GM12878 (cell line): ENCODE measurements around the gene METAP1D.

Experiments
- CTCF ChIP-seq, 3 experiments: IDR thresholded peaks in 2 of 3; conservative IDR thresholded peaks in 1 of 3; 2 replicates each; pipeline ENCODE4 v1.5.1; 2011; ENCODE audit warnings: low read depth in 3 of 3, low read length in 3 of 3, mild to moderate bottlenecking in 3 of 3, control low read depth in 2 of 3, moderate library complexity in 2 of 3, inconsistent platforms in 1 of 3, mixed read lengths in 1 of 3; ENCODE audit not compliant: control insufficient read depth in 2 of 3, insufficient read depth in 1 of 3; ENCODE audit errors: extremely low read depth in 1 of 3
- DPF2 ChIP-seq: fragments of 450-650 bp; IDR thresholded peaks from 2 replicates; pipeline ENCODE4 v1.6.1; 2017; ENCODE audit warnings: mild to moderate bottlenecking
- EZH2 ChIP-seq: IDR thresholded peaks from 2 replicates; pipeline ENCODE4 v1.6.1; 2012; ENCODE audit warnings: low read depth, mild to moderate bottlenecking, control low read depth, inconsistent platforms, low read length, borderline replicate concordance; ENCODE audit not compliant: control insufficient read depth
- KLF5 ChIP-seq: fragments of 450-650 bp; IDR thresholded peaks from 2 replicates; pipeline ENCODE4 v1.6.1; 2014; ENCODE audit warnings: mild to moderate bottlenecking; ENCODE audit not compliant: partially characterized antibody
- MAX ChIP-seq: IDR thresholded peaks from 2 replicates; pipeline ENCODE4 v1.6.1; 2012; ENCODE audit warnings: low read depth, low read length, improper control_type of control experiment
- MXI1 ChIP-seq: fragments of 150-350 bp; IDR thresholded peaks from 2 replicates; pipeline ENCODE4 v1.6.1; 2011; ENCODE audit warnings: low read depth, mild to moderate bottlenecking, inconsistent platforms, low read length, improper control_type of control experiment
- NFIC ChIP-seq: IDR thresholded peaks from 2 replicates; pipeline ENCODE4 v1.6.1; 2012; ENCODE audit warnings: low read depth, mild to moderate bottlenecking, inconsistent platforms, low read length, moderate library complexity
- POLR2A ChIP-seq: IDR thresholded peaks from 2 replicates; pipeline ENCODE4 v1.6.1; 2011; ENCODE audit warnings: low read depth, mild to moderate bottlenecking, low read length
- POLR2AphosphoS5 ChIP-seq: IDR thresholded peaks from 2 replicates; pipeline ENCODE4 v1.6.1; 2011; ENCODE audit warnings: mild to moderate bottlenecking, low read length, inconsistent platforms
- POU2F2 ChIP-seq: IDR thresholded peaks from 3 replicates; pipeline ENCODE4 v1.6.1; 2011; ENCODE audit warnings: low read depth, mild to moderate bottlenecking, low read length, borderline replicate concordance
- SP1 ChIP-seq: IDR thresholded peaks from one replicate; pipeline ENCODE4 v1.6.1; 2011; ENCODE audit warnings: low read depth, low read length
- TAF1 ChIP-seq: IDR thresholded peaks from 2 replicates; pipeline ENCODE4 v1.6.1; 2011; ENCODE audit warnings: mild to moderate bottlenecking, low read depth, low read length, borderline replicate concordance
- ZNF217 ChIP-seq: fragments of 450-650 bp; IDR thresholded peaks from 2 replicates; pipeline ENCODE4 v1.6.1; 2017; ENCODE audit warnings: antibody characterized with exemption, mild to moderate bottlenecking
- TF ChIP-seq, protein P1 (sequence below): IDR thresholded peaks from 2 replicates; pipeline ENCODE4 v1.6.1; 2011; ENCODE audit warnings: low read depth, mild to moderate bottlenecking, low read length, moderate library complexity, borderline replicate concordance; ENCODE audit errors: extremely low read depth

- TF ChIP-seq CTCF (IDR thresholded peaks at IDR 0.05 in 2 of 3, conservative IDR thresholded peaks at IDR 0.05 in 1 of 3; ENCODE audit: control insufficient read depth in 2 of 3, extremely low read depth in 1 of 3, insufficient read depth in 1 of 3, low read depth in 3 of 3, low read length in 3 of 3) (no peak), EZH2 (no peak; the same call in 1 of the 2 replicates), TAF1 (no peak), POLR2AphosphoS5 (no peak), NFIC (no peak), MXI1 (no peak), KLF5 (no peak), SP1 (no peak), ZNF217 (no peak), POLR2A (no peak), MAX (no peak), POU2F2 (no peak), DPF2 (no peak)
- TF ChIP-seq, protein P1, sequence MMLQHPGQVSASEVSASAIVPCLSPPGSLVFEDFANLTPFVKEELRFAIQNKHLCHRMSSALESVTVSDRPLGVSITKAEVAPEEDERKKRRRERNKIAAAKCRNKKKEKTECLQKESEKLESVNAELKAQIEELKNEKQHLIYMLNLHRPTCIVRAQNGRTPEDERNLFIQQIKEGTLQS: no peak
Measured at GRCh38 chr2:172095146-172095904, 95.6 kb downstream of the METAP1D start.
